ENCODE measurements around the gene MRGPRF. TPM values are rescaled to one million over a fixed set of nuclear protein-coding genes. Genes with fewer than 3 reads are reported as not detected.
A peak's percentile ranks its signal among the peaks of the same experiment; 100 is the strongest.

The MRGPRF gene
- total and polyA plus RNA-seq, 2 of the 8 experiments (the other 6 are each of a cell fraction or from before 2014, with no cell fraction given) = 7.5 to 11.0 TPM

- POLR2A ChIA-PET (ENCODE audit: partially characterized antibody) = interaction anchor here (0.6 kb wide), 1 partner anchor 257 kb away, joined by 4 read pairs; no protein-coding TSS in a partner anchor
- TF ChIP-seq FOSL1 (IDR thresholded peaks at IDR 0.05; ENCODE audit: insufficient read depth, low read depth, low read length) = no peak
- no peak for TF ChIP-seq CBX8 (IDR thresholded peaks at IDR 0.05; ENCODE audit: borderline replicate concordance, low read depth, low read length)
- TF ChIP-seq USF2 (IDR thresholded peaks at IDR 0.05; ENCODE audit: low read length) = no peak
- TF ChIP-seq MAFK (IDR thresholded peaks at IDR 0.05; ENCODE audit: low read depth, low read length) = no peak
- no peak for TF ChIP-seq CTCF (IDR thresholded peaks at IDR 0.05; ENCODE audit: control extremely low read depth in 1 of 3, insufficient read depth in 1 of 3, low read depth in 1 of 3, low read length in 3 of 3)
- no peak for TF ChIP-seq TEAD4 (IDR thresholded peaks at IDR 0.05; ENCODE audit: low read depth, low read length)
- no peak for TF ChIP-seq SIX5 (IDR thresholded peaks at IDR 0.05; ENCODE audit: low read depth, low read length)
- TF ChIP-seq PHF8 (conservative IDR thresholded peaks at IDR 0.05; ENCODE audit: low read depth, low read length) = no peak
These were observed 3.4 kb downstream of the MRGPRF start for GRCh38 chr11:69009441-69010211.

More at GRCh38 chr11:69009441-69010211, 3.4 kb downstream of the MRGPRF start:
- Histone ChIP-seq H3K79me2 (ENCODE audit: control insufficient read depth in 1 of 2, insufficient read depth in 2 of 2, low read length in 2 of 2) (no peaks in the 10 kb centered on the region), H3K56ac (replicated peaks; ENCODE audit: insufficient read length, low read depth, low read length) (no peak overlapping the region), H3K9me3 (ENCODE audit: insufficient read depth in 2 of 2, low read depth in 1 of 2, low read length in 1 of 2) (no peaks in the 10 kb centered on the region), H3K9ac (replicated peaks in 1 of 4; ENCODE audit: extremely low read depth in 1 of 4, low read depth in 3 of 4, low read length in 3 of 4) (no peak overlapping the region), H3K18ac (ENCODE audit: extremely low read depth, low read length) (no peak overlapping the region), H2BK5ac (ENCODE audit: low read depth, low read length) (peak overlapping the region; percentile 60; the same call in 1 of the 2 replicates), H4K5ac (ENCODE audit: insufficient read length, low read depth, low read length) (no peak overlapping the region), H3K36me3 (ENCODE audit: control insufficient read depth in 2 of 4, insufficient read depth in 4 of 4, low read length in 3 of 4) (no peaks in the 10 kb centered on the region; a peak in 1 of 8 replicates), H3K79me1 (ENCODE audit: low read depth, low read length) (no peaks in the 10 kb centered on the region), H3K14ac (ENCODE audit: insufficient read length) (no peak overlapping the region), H2BK120ac (replicated peaks; ENCODE audit: low read depth, low read length) (no peak overlapping the region), H4K91ac (replicated peaks; ENCODE audit: insufficient read length, low read length) (peak overlapping the region; percentile 32), H3K23ac (ENCODE audit: insufficient read length) (no peak overlapping the region), H3K23me2 (ENCODE audit: low read depth, low read length) (peaks cover 15% of the 10 kb centered on the region; the same call in 1 of the 2 replicates), H3K4me1 (replicated peaks in 1 of 4; ENCODE audit: control insufficient read depth in 3 of 4, insufficient read depth in 4 of 4, low read length in 3 of 4) (peaks cover 7 to 41% (median 27%) of the 10 kb centered on the region in 4 experiments), H2BK12ac (ENCODE audit: low read depth, low read length) (peak overlapping the region; percentile 18; the same call in 1 of the 2 replicates), H3K4me3 (ENCODE audit: extremely low read depth in 1 of 4, insufficient read depth in 2 of 4, low read depth in 3 of 4, low read length in 4 of 4) (no peak overlapping the region), H3K27ac (ENCODE audit: low read depth, low read length) (no peak overlapping the region), H2BK15ac (ENCODE audit: low read length) (no peak overlapping the region), H4K20me1 (replicated peaks in 1 of 2; ENCODE audit: control insufficient read depth in 1 of 2, insufficient read depth in 2 of 2, low read length in 2 of 2) (no peaks in the 10 kb centered on the region), H3K4me2 (ENCODE audit: insufficient read depth in 1 of 2, low read depth in 2 of 2, low read length in 2 of 2) (no peak overlapping the region), H4K8ac (ENCODE audit: extremely low read depth, insufficient read depth, low read length) (no peak overlapping the region; the same call in 1 of the 2 replicates), H2BK20ac (ENCODE audit: low read length) (no peak overlapping the region), H3K4ac (replicated peaks; ENCODE audit: insufficient read length, low read depth, low read length) (no peak overlapping the region), H2AK5ac (ENCODE audit: low read depth, low read length) (no peak overlapping the region), H3K27me3 (replicated peaks in 1 of 4; ENCODE audit: control insufficient read depth in 3 of 4, extremely low read depth in 1 of 4, insufficient read depth in 3 of 4, low read length in 3 of 4) (peaks cover 0 to 4% (median 0%) of the 10 kb centered on the region in 4 experiments; a peak in 4 of 7 replicates), H2AFZ (ENCODE audit: low read length) (no peak overlapping the region)
- 79% methylated on average over 8 of the region's 16 CpGs; no CpG with 5 or more reads in 1 of the 2 experiments for WGBS, 2 experiments (ENCODE audit: extremely low coverage in 1 of 2, insufficient coverage in 1 of 2, insufficient read length in 1 of 2, insufficient replicate concordance in 2 of 2, low coverage in 1 of 2, low lambda C conversion rate in 2 of 2, missing lambda C conversion rate in 1 of 2)
- CTCF ChIA-PET (ENCODE audit: partially characterized antibody) = interaction anchor here (0.9 to 2.6 kb wide), 4 partner anchors 9 to 55 kb away, joined by 3 to 6 read pairs (median 4); no protein-coding TSS in a partner anchor
- FAIRE-seq (no peak), DNase-seq (ENCODE audit: low read depth in 1 of 2, low spot score in 2 of 2) (no peak)

All from H1 (cell line).